DOHH2 (cell line): ENCODE results near the gene OR12D2.

Experiments
- H3F3A ChIP-seq: fragments of 200-600 bp; sonication (generic), shearing (Covaris generic); 2 replicates; pipeline ENCODE4 v1.6.0; 2016; ENCODE audit warnings: antibody characterized with exemption, mild to moderate bottlenecking; ENCODE audit not compliant: control insufficient read depth, insufficient read depth
- H3K27ac ChIP-seq: fragments of 200-600 bp; sonication (generic); 2 replicates; pipeline ENCODE4 v1.5.1; 2014; ENCODE audit warnings: low read depth, mild to moderate bottlenecking, low read length, moderate library complexity
- H3K27me3 ChIP-seq: fragments of 200-600 bp; sonication (generic); 2 replicates; pipeline ENCODE4 v1.6.1; 2014; ENCODE audit warnings: mild to moderate bottlenecking, low read length, mixed read lengths; ENCODE audit not compliant: control insufficient read depth
- H3K36me3 ChIP-seq: fragments of 200-600 bp; sonication (generic); 2 replicates; pipeline ENCODE4 v1.6.1; 2014; ENCODE audit warnings: mild to moderate bottlenecking, low read length, moderate library complexity, mixed read lengths; ENCODE audit not compliant: control insufficient read depth
- H3K4me1 ChIP-seq: fragments of 200-600 bp; sonication (generic); 2 replicates; pipeline ENCODE4 v1.6.1; 2014; ENCODE audit warnings: mild to moderate bottlenecking, low read length, mixed read lengths; ENCODE audit not compliant: control insufficient read depth
- H3K4me2 ChIP-seq: fragments of 200-600 bp; sonication (generic); 2 replicates; pipeline ENCODE4 v1.6.0; 2014; ENCODE audit warnings: mild to moderate bottlenecking, low read length, moderate library complexity
- H3K4me3 ChIP-seq: fragments of 200-600 bp; sonication (generic); 2 replicates; pipeline ENCODE4 v1.5.1; 2014; ENCODE audit warnings: mild to moderate bottlenecking, low read length, mixed read lengths
- H3K79me2 ChIP-seq: fragments of 200-600 bp; sonication (generic); 2 replicates; pipeline ENCODE4 v1.6.1; 2014; ENCODE audit warnings: mild to moderate bottlenecking, low read length, mixed read lengths; ENCODE audit not compliant: control insufficient read depth
- H3K9me2 ChIP-seq: fragments of 200-600 bp; sonication (generic); replicated peaks from 2 replicates; pipeline ENCODE4 v1.6.1; 2014; ENCODE audit warnings: mild to moderate bottlenecking, low read length, mixed read lengths; ENCODE audit not compliant: control insufficient read depth
- H3K9me3 ChIP-seq: fragments of 200-600 bp; sonication (generic); 2 replicates; pipeline ENCODE4 v1.6.1; 2014; ENCODE audit warnings: antibody characterized with exemption, low read length, mixed read lengths; ENCODE audit not compliant: control insufficient read depth, insufficient read depth
- H4K20me1 ChIP-seq: fragments of 200-600 bp; sonication (generic); 2 replicates; pipeline ENCODE4 v1.6.0; 2014; ENCODE audit warnings: low read depth, mild to moderate bottlenecking, antibody characterized with exemption, low read length, moderate library complexity; ENCODE audit not compliant: control insufficient read depth, insufficient read depth
- EZH2phosphoT487 ChIP-seq: fragments of 200-600 bp; sonication (generic); IDR thresholded peaks from 2 replicates; pipeline ENCODE4 v1.6.1; 2017; ENCODE audit warnings: borderline replicate concordance, mild to moderate bottlenecking, antibody characterized with exemption, low read length, moderate library complexity, mixed read lengths
- TF ChIP-seq, protein P1 (sequence below): fragments of 200-600 bp; sonication (generic); IDR thresholded peaks from one replicate; pipeline ENCODE4 v1.5.1; 2014; ENCODE audit warnings: antibody characterized with exemption, mild to moderate bottlenecking, low read depth, low read length; ENCODE audit not compliant: poor library complexity, severe bottlenecking

The OR12D2 gene

GRCh38 chr6:29388533-29388932 lies 6.9 kb upstream of the OR12D2 start:
- TF ChIP-seq, protein P1, sequence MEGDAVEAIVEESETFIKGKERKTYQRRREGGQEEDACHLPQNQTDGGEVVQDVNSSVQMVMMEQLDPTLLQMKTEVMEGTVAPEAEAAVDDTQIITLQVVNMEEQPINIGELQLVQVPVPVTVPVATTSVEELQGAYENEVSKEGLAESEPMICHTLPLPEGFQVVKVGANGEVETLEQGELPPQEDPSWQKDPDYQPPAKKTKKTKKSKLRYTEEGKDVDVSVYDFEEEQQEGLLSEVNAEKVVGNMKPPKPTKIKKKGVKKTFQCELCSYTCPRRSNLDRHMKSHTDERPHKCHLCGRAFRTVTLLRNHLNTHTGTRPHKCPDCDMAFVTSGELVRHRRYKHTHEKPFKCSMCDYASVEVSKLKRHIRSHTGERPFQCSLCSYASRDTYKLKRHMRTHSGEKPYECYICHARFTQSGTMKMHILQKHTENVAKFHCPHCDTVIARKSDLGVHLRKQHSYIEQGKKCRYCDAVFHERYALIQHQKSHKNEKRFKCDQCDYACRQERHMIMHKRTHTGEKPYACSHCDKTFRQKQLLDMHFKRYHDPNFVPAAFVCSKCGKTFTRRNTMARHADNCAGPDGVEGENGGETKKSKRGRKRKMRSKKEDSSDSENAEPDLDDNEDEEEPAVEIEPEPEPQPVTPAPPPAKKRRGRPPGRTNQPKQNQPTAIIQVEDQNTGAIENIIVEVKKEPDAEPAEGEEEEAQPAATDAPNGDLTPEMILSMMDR, result no peak
- TF ChIP-seq EZH2phosphoT487, result no peak

GRCh38 chr6:29399525-29399924 lies 4.1 kb downstream of the OR12D2 start:
- H3K79me2 ChIP-seq, result no peaks in the 10 kb centered on the region
- no peaks in the 10 kb centered on the region for H3K36me3 ChIP-seq
- no peaks in the 10 kb centered on the region for H3K9me2 ChIP-seq
- H3K4me1 ChIP-seq, result no peaks in the 10 kb centered on the region
- no peak overlapping the region for H3K27ac ChIP-seq
- H3K9me3 ChIP-seq, result no peaks in the 10 kb centered on the region
- no peak overlapping the region for H3K4me3 ChIP-seq
- TF ChIP-seq, protein P1, result no peak
- no peak overlapping the region for H3K4me2 ChIP-seq
- H4K20me1 ChIP-seq, result no peaks in the 10 kb centered on the region
- H3F3A ChIP-seq, result no peaks in the 10 kb centered on the region
- no peaks in the 10 kb centered on the region for H3K27me3 ChIP-seq

More at GRCh38 chr6:29388533-29388932, 6.9 kb upstream of the OR12D2 start:
- Histone ChIP-seq H3K4me3 (no peak overlapping the region), H3K27me3 (no peaks in the 10 kb centered on the region; the same call in 1 of the 2 replicates), H3K79me2 (no peaks in the 10 kb centered on the region), H3K27ac (no peak overlapping the region), H3K9me2 (no peaks in the 10 kb centered on the region), H3F3A (no peaks in the 10 kb centered on the region), H4K20me1 (no peaks in the 10 kb centered on the region), H3K36me3 (no peaks in the 10 kb centered on the region), H3K4me1 (no peaks in the 10 kb centered on the region), H3K4me2 (no peak overlapping the region), H3K9me3 (no peaks in the 10 kb centered on the region)

GRCh38 chr6:29403801-29404200 lies 8.4 kb downstream of the OR12D2 start:
- H3K27ac ChIP-seq, result no peak overlapping the region
- H3K4me2 ChIP-seq, result no peak overlapping the region
- no peak for TF ChIP-seq EZH2phosphoT487
- TF ChIP-seq, protein P1, result no peak
- H3K36me3 ChIP-seq, result no peaks in the 10 kb centered on the region
- no peak overlapping the region for H3K4me3 ChIP-seq
- no peaks in the 10 kb centered on the region for H3F3A ChIP-seq
- no peaks in the 10 kb centered on the region for H3K9me2 ChIP-seq
- H3K27me3 ChIP-seq, result no peaks in the 10 kb centered on the region
- H3K4me1 ChIP-seq, result no peaks in the 10 kb centered on the region
- H4K20me1 ChIP-seq, result no peaks in the 10 kb centered on the region
- H3K9me3 ChIP-seq, result no peaks in the 10 kb centered on the region
- H3K79me2 ChIP-seq, result no peaks in the 10 kb centered on the region

- no peak for TF ChIP-seq EZH2phosphoT487
- TF ChIP-seq, protein P1, result no peak
- H4K20me1 ChIP-seq, result no peaks in the 10 kb centered on the region
These were observed 19.2 kb downstream of the OR12D2 start, which contains the start of gene OR12D1 for GRCh38 chr6:29414588-29414987. Gene OR12D1 (plus strand): TSS chr6:29414928.

More at GRCh38 chr6:29414588-29414987, 19.2 kb downstream of the OR12D2 start, which contains the start of gene OR12D1:
- Histone ChIP-seq H3K27me3 (no peaks in the 10 kb centered on the region; the same call in 1 of the 2 replicates), H3K9me2 (no peaks in the 10 kb centered on the region), H3K4me2 (no peak within 1 kb of the TSS), H3K27ac (no peak within 1 kb of the TSS), H3K4me1 (no peaks in the 10 kb centered on the region), H3K79me2 (no peaks in the 10 kb centered on the region), H3F3A (no peaks in the 10 kb centered on the region), H3K9me3 (no peaks in the 10 kb centered on the region; the same call in none of the 2 replicates), H3K36me3 (no peaks in the 10 kb centered on the region), H3K4me3 (no peak within 1 kb of the TSS)
